Ishikawa (cell line): ENCODE results near the gene PCDH15.

Experiments used
- CEBPB ChIP-seq: IDR thresholded peaks from 2 replicates; pipeline ENCODE4 v1.6.1; 2012
- CREB1 ChIP-seq: IDR thresholded peaks from 2 replicates; pipeline ENCODE4 v1.6.1; 2012; ENCODE audit warnings: low read depth
- EGR1 ChIP-seq: IDR thresholded peaks from 2 replicates; pipeline ENCODE4 v1.6.1; 2012
- EP300 ChIP-seq: IDR thresholded peaks from 2 replicates; pipeline ENCODE4 v1.6.1; 2012; ENCODE audit warnings: borderline replicate concordance
- FOXM1 ChIP-seq: IDR thresholded peaks from 2 replicates; pipeline ENCODE4 v1.6.1; 2012; ENCODE audit warnings: low read depth, borderline replicate concordance
- NFIC ChIP-seq: IDR thresholded peaks from 2 replicates; pipeline ENCODE4 v1.6.1; 2012
- RAD21 ChIP-seq: IDR thresholded peaks from 2 replicates; pipeline ENCODE4 v1.6.1; 2012; ENCODE audit warnings: low read depth
- TAF1 ChIP-seq: IDR thresholded peaks from 2 replicates; pipeline ENCODE4 v1.6.1; 2012; ENCODE audit warnings: low read depth, mild to moderate bottlenecking
- TCF12 ChIP-seq: IDR thresholded peaks from 2 replicates; pipeline ENCODE4 v1.6.1; 2012; ENCODE audit warnings: low read depth
- TEAD4 ChIP-seq: IDR thresholded peaks from 2 replicates; pipeline ENCODE4 v1.6.1; 2012
- YY1 ChIP-seq: IDR thresholded peaks from 2 replicates; pipeline ENCODE4 v1.6.1; 2012; ENCODE audit warnings: low read depth
- ZBTB7A ChIP-seq: IDR thresholded peaks from 2 replicates; pipeline ENCODE4 v1.6.1; 2012; ENCODE audit warnings: low read depth
- TF ChIP-seq, protein P1 (sequence below): IDR thresholded peaks from 2 replicates; pipeline ENCODE4 v1.6.1; 2012
- TF ChIP-seq, protein P2 (sequence below): IDR thresholded peaks from 2 replicates; pipeline ENCODE4 v1.6.1; 2012; ENCODE audit warnings: low read depth, mild to moderate bottlenecking
- TF ChIP-seq, protein P3 (sequence below): IDR thresholded peaks from 2 replicates; pipeline ENCODE4 v1.6.1; 2012

PCDH15 gene

DNA sequence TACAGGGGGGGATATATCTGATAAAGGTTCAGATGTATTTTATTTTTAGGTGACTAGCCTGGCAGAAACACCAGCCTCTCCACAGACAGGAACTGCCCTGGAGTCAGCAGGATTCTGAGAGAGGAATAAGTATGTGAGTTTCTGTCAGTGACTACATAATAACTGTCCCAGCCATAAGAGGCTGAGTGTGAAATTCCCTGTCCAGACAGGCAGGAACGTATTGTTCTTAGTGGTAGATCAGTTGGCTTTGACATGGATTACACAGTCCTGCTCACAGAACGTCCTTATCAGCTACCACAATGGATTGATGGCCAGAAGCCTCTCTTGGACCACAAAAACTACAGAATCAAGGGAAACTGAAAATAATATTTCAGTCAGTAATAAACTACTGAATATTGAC, 709.8 kb downstream of the PCDH15 start:
- no peak for TF ChIP-seq RAD21

DNA sequence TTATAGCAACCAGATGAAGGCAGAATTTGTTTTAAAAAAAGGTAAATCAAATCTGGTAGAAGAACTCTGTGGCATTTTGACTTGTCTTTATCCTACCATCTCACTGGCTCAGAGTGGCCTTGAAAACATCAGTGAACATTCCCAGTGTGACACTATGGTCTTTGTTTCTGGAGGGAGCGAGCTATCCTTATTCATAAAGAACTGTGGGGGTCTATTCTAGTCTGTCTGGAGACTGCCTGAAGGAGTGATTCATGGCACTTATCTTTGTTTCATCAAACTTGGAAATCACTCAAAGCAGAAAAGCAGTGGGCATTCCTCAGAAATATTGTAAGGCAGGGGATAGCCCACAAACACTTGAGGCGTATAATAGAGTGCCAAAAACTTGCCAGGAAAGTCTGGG, 719.1 kb downstream of the PCDH15 start:
- TF ChIP-seq ZBTB7A (no peak), TEAD4 (no peak), NFIC (no peak), TAF1 (no peak), YY1 (no peak), EP300 (no peak), EGR1 (no peak)

DNA sequence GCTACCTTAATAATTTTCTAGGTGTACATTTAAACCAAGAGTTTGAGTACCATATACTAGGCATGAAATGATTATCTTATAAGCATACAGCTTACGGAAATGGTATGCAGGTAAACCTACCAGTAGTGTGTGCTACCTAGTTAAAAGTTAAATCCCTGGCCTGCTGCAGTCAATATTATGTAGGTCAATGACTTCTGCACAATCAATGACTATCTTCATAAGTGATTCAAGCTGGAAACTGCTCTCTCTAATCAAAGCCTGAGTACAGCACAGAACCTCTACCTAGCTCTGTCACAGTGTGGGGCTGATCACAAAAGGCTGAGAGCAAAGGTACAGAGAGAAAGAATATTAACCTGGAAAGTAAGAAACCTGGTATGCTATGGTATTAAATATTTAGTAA, 733.7 kb downstream of the PCDH15 start:
- TF ChIP-seq FOXM1, result no peak
- TF ChIP-seq EP300, result no peak
- no peak for TF ChIP-seq CEBPB
- TF ChIP-seq, protein P1, sequence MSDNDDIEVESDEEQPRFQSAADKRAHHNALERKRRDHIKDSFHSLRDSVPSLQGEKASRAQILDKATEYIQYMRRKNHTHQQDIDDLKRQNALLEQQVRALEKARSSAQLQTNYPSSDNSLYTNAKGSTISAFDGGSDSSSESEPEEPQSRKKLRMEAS, result no peak
- no peak for TF ChIP-seq RAD21
- TF ChIP-seq YY1, result no peak
- no peak for TF ChIP-seq CREB1
- no peak for TF ChIP-seq EGR1
- no peak for TF ChIP-seq ZBTB7A
- TF ChIP-seq, protein P2, sequence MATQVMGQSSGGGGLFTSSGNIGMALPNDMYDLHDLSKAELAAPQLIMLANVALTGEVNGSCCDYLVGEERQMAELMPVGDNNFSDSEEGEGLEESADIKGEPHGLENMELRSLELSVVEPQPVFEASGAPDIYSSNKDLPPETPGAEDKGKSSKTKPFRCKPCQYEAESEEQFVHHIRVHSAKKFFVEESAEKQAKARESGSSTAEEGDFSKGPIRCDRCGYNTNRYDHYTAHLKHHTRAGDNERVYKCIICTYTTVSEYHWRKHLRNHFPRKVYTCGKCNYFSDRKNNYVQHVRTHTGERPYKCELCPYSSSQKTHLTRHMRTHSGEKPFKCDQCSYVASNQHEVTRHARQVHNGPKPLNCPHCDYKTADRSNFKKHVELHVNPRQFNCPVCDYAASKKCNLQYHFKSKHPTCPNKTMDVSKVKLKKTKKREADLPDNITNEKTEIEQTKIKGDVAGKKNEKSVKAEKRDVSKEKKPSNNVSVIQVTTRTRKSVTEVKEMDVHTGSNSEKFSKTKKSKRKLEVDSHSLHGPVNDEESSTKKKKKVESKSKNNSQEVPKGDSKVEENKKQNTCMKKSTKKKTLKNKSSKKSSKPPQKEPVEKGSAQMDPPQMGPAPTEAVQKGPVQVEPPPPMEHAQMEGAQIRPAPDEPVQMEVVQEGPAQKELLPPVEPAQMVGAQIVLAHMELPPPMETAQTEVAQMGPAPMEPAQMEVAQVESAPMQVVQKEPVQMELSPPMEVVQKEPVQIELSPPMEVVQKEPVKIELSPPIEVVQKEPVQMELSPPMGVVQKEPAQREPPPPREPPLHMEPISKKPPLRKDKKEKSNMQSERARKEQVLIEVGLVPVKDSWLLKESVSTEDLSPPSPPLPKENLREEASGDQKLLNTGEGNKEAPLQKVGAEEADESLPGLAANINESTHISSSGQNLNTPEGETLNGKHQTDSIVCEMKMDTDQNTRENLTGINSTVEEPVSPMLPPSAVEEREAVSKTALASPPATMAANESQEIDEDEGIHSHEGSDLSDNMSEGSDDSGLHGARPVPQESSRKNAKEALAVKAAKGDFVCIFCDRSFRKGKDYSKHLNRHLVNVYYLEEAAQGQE, result no peak
- TF ChIP-seq, protein P3, sequence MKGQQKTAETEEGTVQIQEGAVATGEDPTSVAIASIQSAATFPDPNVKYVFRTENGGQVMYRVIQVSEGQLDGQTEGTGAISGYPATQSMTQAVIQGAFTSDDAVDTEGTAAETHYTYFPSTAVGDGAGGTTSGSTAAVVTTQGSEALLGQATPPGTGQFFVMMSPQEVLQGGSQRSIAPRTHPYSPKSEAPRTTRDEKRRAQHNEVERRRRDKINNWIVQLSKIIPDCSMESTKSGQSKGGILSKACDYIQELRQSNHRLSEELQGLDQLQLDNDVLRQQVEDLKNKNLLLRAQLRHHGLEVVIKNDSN, result no peak
- TF ChIP-seq TEAD4, result no peak
- no peak for TF ChIP-seq TAF1
- no peak for TF ChIP-seq TCF12

DNA sequence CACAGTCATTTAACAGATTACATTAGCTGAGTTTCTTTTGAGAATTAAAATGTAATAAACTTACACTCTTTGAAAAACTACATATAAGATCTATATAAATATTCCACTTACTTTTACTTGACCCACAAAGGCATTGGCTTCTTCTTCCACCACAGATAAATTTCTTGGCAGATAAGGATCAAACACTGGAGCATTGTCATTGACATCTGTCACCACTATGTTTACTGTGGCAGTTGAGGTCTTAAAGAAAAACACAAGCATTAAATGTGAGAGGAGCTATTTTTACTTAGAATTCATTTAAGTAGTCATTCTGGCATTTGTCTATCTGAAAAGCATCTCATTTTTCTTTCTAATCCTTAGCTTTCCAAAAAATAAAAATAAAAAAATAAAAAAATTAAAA, 734.4 kb downstream of the PCDH15 start:
- TF ChIP-seq FOXM1 (no peak), RAD21 (no peak), YY1 (no peak), TAF1 (no peak), EGR1 (no peak), CEBPB (no peak), EP300 (no peak), TCF12 (no peak), NFIC (no peak), ZBTB7A (no peak), CREB1 (no peak), TEAD4 (no peak)
- TF ChIP-seq, protein P3, result no peak
- TF ChIP-seq, protein P2, result no peak
- TF ChIP-seq, protein P1, result no peak

DNA sequence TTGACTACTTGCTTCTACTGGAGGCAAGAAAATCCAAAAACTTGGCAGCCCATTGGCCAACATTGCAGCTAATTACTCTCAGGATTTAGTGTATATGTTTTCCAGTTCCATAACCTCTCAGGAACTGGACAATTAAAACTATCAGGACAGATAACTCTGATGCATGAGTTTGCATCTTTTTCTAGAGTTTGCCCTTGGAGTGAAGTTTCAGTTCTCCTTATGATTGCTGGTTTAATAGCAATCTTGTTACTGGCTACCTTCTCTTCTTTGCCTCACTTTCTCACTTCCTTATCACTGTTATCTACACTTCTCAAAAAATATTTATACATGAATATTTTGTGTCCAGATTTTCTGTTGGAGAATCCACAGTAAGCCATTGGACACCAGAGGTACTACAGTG, 735.9 kb downstream of the PCDH15 start:
- TF ChIP-seq YY1, result no peak
- TF ChIP-seq NFIC, result no peak
- no peak for TF ChIP-seq ZBTB7A
- TF ChIP-seq TAF1, result no peak
- no peak for TF ChIP-seq CREB1
- TF ChIP-seq, protein P3, result no peak

DNA sequence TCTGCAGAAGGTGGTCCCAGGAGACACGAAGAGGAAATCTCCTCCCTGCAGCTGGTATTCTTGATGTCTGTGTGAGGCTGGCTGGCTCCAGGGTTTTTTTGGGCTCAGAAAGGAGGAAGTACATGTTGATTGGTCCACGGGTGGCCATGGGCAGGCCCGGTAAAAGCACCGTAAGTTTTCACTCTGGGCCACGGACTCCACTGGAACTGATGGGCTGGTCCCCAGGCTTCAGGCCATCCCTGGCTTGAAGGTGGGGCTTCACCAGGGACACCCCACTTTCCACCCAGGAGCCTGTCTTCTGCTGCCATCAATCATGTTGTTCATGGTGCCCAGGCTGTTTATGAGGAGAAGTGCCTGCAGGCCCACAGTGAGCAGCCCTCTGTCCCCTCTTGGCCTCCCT, 736.8 kb downstream of the PCDH15 start:
- no peak for TF ChIP-seq TAF1
- no peak for TF ChIP-seq CEBPB
- TF ChIP-seq FOXM1, result no peak
- no peak for TF ChIP-seq EGR1
- TF ChIP-seq, protein P3, result no peak
- no peak for TF ChIP-seq RAD21
- no peak for TF ChIP-seq YY1
- TF ChIP-seq ZBTB7A, result no peak
- TF ChIP-seq EP300, result no peak
- no peak for TF ChIP-seq TCF12
- TF ChIP-seq, protein P2, result no peak
- TF ChIP-seq NFIC, result no peak
